Mucosa of rectum (tissue), 2 donors: ENCODE results near the gene C6orf15.

Experiments
- H3K27ac ChIP-seq, 2 donors: one replicate each; pipeline ENCODE4 v1.7.0; 2013; ENCODE audit warnings: inconsistent platforms in 2 of 2, low read depth in 2 of 2, low read length in 2 of 2
- H3K27me3 ChIP-seq, 2 donors: one replicate each; pipeline ENCODE4 v1.7.0; 2013; ENCODE audit warnings: low read length in 2 of 2; ENCODE audit not compliant: control insufficient read depth in 2 of 2, insufficient read depth in 2 of 2
- H3K36me3 ChIP-seq, 2 donors: one replicate each; pipeline ENCODE4 v1.7.0; 2013; ENCODE audit warnings: low read length in 2 of 2; ENCODE audit not compliant: control insufficient read depth in 2 of 2, insufficient read depth in 2 of 2
- H3K4me1 ChIP-seq, 2 donors: one replicate each; pipeline ENCODE4 v1.7.0; 2013; ENCODE audit warnings: low read length in 2 of 2, mild to moderate bottlenecking in 1 of 2; ENCODE audit not compliant: control insufficient read depth in 2 of 2, insufficient read depth in 2 of 2
- H3K4me3 ChIP-seq, 2 donors: one replicate each; pipeline ENCODE4 v1.7.0; 2013; ENCODE audit warnings: low read length in 2 of 2
- H3K9ac ChIP-seq, 2 donors: one replicate each; pipeline ENCODE4 v1.7.0; 2013; ENCODE audit warnings: low read length in 2 of 2, low read depth in 1 of 2, mild to moderate bottlenecking in 1 of 2
- H3K9me3 ChIP-seq, 2 donors: one replicate each; pipeline ENCODE4 v1.7.0; 2013; ENCODE audit warnings: low read length in 2 of 2; ENCODE audit not compliant: control insufficient read depth in 2 of 2
- donor health status: healthy.
- donor health status: Normal muscosa, but diverticular disease.

The C6orf15 gene

GRCh38 chr6:31121131-31121790 is 8.9 kb upstream of the C6orf15 start:
- Histone ChIP-seq H3K9ac (no peak overlapping the region), H3K4me1 (peaks cover 0 to 8% of the 10 kb centered on the region in 2 donors), H3K4me3 (no peak overlapping the region), H3K36me3 (no peaks in the 10 kb centered on the region), H3K9me3 (no peaks in the 10 kb centered on the region), H3K27ac (no peak overlapping the region), H3K27me3 (peaks cover 0 to 3% of the 10 kb centered on the region in 2 donors)

DNA sequence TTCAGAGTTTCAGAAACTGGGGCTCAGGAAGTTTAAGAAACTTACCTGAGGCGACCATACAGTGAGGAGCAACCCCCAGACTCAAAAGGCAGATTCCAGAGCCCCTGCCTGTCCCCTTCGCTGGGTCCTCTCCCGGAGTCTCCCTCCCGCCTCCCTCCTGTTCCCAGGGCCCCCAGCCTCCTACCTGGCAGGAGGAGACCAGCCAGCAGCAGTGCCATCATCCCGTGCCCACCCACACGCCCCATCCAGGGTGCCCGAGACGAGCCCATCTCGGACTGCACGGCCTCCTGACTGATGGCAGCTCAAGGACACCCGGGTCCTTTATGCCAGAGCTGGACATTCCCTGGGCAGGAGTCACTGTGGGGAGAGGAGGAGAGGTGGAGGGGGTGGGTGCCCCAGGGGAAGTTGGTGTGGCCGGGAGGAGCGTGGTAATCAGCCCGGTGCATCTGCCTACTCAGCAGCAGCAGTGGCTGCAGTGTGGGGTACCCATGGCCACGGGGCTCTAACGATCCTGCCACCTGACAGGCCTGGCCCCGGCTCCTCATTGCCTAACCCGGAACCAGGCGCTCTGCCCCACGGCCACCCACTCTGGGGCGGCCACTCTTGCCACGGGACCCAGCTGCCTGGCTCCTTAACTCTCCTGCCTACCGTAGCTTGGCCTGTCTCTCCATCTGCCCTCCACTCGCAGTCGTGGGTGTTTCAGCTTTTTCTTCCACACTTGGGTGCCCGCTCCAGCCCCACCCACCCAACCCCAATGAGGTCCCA is 8.0 kb upstream of the C6orf15 start, which contains the start of gene CDSN:
Gene CDSN (minus strand): TSS at position 296 of the 765 bp plus-strand sequence. CDS start 27 bp downstream, at position 269.
- Histone ChIP-seq H3K27ac (no peak within 1 kb of the TSS), H3K4me3 (no peak within 1 kb of the TSS), H3K27me3 (peaks cover 0 to 3% of the 10 kb centered on the region in 2 donors), H3K4me1 (peaks cover 1 to 8% of the 10 kb centered on the region in 2 donors), H3K36me3 (no peaks in the 10 kb centered on the region), H3K9ac (no peak within 1 kb of the TSS), H3K9me3 (no peaks in the 10 kb centered on the region)

- Histone ChIP-seq H3K4me1 (peaks cover 10 to 19% of the 10 kb centered on the region in 2 donors), H3K27ac (no peak overlapping the region), H3K4me3 (no peak overlapping the region), H3K9ac (no peak overlapping the region), H3K27me3 (peaks cover 0 to 3% of the 10 kb centered on the region in 2 donors), H3K9me3 (no peaks in the 10 kb centered on the region), H3K36me3 (no peaks in the 10 kb centered on the region)
Measured at GRCh38 chr6:31118178-31118577, 5.8 kb upstream of the C6orf15 start.

- Histone ChIP-seq H3K4me1 (peaks cover 10 to 12% of the 10 kb centered on the region in 2 donors), H3K9ac (no peak overlapping the region), H3K36me3 (no peaks in the 10 kb centered on the region), H3K4me3 (peak overlapping the region in 1 of 2 donors; percentile 41), H3K27ac (no peak overlapping the region), H3K27me3 (peaks cover 0 to 3% of the 10 kb centered on the region in 2 donors), H3K9me3 (no peaks in the 10 kb centered on the region)
Measured at GRCh38 chr6:31116661-31117385, 4.4 kb upstream of the C6orf15 start.

DNA sequence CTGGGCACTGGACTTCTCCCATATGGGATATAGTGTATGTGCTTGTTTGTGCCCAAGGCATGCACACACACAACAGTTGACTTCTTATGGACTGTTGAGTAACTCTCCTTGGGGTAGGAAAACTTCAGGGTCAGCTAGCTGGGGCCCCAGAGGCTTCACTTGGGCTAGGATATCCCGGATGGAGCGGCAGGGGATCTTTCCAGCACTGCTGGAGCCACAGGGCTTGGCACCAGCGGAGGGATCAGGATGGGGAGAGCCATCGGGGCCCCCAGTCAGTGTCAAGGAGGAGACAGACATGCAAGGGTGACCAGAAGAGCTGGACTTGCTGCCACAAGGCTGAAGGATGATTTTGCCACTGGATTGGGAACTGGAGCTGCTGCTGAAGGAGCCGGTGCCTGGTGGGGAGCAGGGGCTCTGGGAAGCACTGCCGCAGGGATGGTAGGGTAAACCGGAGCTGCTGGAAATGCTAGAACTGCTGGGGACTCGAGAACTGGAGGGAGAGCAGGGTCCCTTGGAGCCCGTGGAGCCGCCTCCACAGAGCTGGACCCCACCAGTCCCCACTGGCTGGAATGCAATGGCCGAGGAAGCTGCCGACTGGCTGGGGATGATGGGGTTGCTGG is 3.7 kb upstream of the C6orf15 start:
- Histone ChIP-seq H3K4me3 (peak overlapping the region in 1 of 2 donors; percentile 60), H3K27ac (no peak overlapping the region)

DNA sequence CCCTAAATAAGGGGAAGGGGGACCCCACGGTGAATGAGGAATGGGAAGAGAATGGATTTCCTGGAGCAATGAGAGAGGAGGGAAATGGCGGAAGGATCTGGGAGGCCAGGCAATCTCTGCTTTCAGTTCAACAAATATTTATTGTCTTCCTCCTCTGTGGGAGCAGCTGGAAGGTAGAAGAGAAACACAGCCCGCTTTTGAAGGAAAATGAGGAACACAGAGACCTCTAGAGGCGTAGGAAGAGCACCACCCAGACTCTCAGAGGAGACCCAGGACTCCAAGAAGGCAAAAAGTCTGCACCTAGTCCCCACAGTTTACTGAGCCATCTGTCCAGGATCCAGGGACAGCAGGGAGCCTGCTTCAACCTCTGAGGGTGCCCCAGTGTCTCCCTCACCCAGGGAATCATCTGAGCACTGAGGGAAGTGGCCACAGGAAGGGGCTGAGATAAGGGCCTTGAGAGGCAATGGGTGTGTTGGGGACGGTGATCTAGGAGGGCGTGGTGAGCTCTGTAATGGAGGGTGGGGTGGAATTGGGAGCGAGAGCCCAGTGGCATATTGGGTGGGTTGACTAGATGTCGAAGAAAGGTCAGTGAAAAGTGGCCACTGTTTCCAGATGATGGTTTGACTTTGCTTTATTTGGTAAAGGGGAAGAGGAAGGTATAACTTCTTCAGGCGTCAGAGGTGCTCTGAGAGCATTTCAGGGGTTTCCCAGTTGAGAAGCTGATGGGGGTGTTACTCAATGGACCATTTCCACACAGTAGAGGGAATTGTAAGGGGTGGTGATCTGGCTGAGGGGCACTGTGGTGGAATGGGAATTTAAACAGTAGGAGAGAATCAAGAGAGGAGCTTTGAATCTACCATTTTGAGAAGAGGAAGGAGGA is 2.8 kb upstream of the C6orf15 start:
- Histone ChIP-seq H3K4me1 (peaks cover 10 to 12% of the 10 kb centered on the region in 2 donors), H3K9me3 (no peaks in the 10 kb centered on the region), H3K36me3 (no peaks in the 10 kb centered on the region), H3K9ac (peak overlapping the region; percentile 26 to 32), H3K27ac (peak overlapping the region; percentile 65 to 69), H3K27me3 (peaks cover 0 to 7% of the 10 kb centered on the region in 2 donors), H3K4me3 (peak overlapping the region; percentile 49 to 60)

More for the DNA sequence above, 3.7 kb upstream of the C6orf15 start:
- Histone ChIP-seq H3K4me1 (peaks cover 10 to 12% of the 10 kb centered on the region in 2 donors), H3K36me3 (no peaks in the 10 kb centered on the region), H3K9ac (no peak overlapping the region), H3K27me3 (peaks cover 0 to 3% of the 10 kb centered on the region in 2 donors), H3K9me3 (no peaks in the 10 kb centered on the region)

GRCh38 chr6:31114541-31114878 is 2.1 kb upstream of the C6orf15 start, which contains the start of gene PSORS1C1:
PSORS1C1 (plus strand) TSS chr6:31114800; CDS start chr6:31129633, 14,833 bp downstream.
- Histone ChIP-seq H3K27me3 (peaks cover 0 to 9% of the 10 kb centered on the region in 2 donors), H3K36me3 (no peaks in the 10 kb centered on the region), H3K4me1 (peaks cover 10 to 12% of the 10 kb centered on the region in 2 donors), H3K9me3 (no peaks in the 10 kb centered on the region), H3K9ac (peak within 1 kb of the TSS; percentile 26 to 32), H3K27ac (peak within 1 kb of the TSS; percentile 65 to 69), H3K4me3 (peak within 1 kb of the TSS; percentile 49 to 60)

DNA sequence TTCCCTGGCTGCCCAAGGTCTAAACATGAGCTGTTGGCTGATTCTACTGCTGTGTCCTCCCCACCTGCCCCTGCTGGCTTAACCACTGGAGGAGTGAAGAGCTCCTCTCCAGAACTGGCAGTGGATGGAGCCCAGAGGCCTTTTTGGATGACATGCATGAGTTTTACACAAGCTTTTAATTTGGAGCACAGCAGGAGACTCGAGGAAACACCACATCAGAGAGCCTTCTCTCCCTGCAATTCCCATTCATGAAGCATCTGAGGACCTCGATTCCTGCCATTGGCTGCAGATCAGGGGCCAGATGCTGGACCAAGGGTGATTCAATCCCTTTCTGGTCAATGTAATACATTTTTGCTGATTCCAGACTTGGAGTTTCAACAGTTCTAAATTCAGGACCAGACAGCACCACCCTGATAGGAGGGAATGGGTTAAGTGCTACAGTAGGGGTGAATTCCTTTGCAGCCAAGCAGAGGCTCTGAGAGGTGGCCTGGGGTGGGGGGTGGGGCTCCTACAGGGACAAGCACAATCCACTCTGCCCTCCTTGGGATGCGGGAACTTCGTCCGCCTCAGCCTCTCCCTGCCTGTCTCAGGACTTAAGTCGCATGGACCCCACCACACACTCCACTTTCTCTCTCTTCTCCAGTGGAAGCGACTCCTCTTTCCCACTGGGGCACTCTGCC is 1.6 kb upstream of the C6orf15 start:
- Histone ChIP-seq H3K36me3 (no peaks in the 10 kb centered on the region), H3K9me3 (no peaks in the 10 kb centered on the region), H3K4me3 (peak overlapping the region in 1 of 2 donors; percentile 60), H3K9ac (no peak overlapping the region), H3K27me3 (peaks cover 0 to 6% of the 10 kb centered on the region in 2 donors), H3K27ac (peak overlapping the region; percentile 65 to 69), H3K4me1 (peaks cover 10 to 12% of the 10 kb centered on the region in 2 donors)
